CD14-positive monocyte (primary cell): ENCODE measurements around the gene DNAJB8. TPM values are rescaled to one million over a fixed set of nuclear protein-coding genes. Genes with fewer than 3 reads are reported as not detected.

Experiments
- DNase-seq, 3 donors: peaks; one replicate each; pipeline ENCODE4 v3.0.0-alpha.2; 2011 to 2022
- H2AFZ ChIP-seq: 2 replicates; pipeline ENCODE4 v1.6.0; 2012; ENCODE audit warnings: mild to moderate bottlenecking, low read depth, low read length, inconsistent platforms; ENCODE audit not compliant: insufficient read depth, poor library complexity, severe bottlenecking
- H3K27ac ChIP-seq, 2 donors: 1 replicate in 1 of 2; 2 replicates in 1 of 2; pipeline ENCODE4 v1.5.1; 2012 to 2013; ENCODE audit warnings: low read length in 2 of 2, control low read depth in 1 of 2, inconsistent platforms in 1 of 2, low read depth in 1 of 2, mild to moderate bottlenecking in 1 of 2
- H3K27me3 ChIP-seq, 2 donors: one replicate each; pipeline versions ENCODE4 v1.6.0 to v1.6.1; 2011 to 2013; ENCODE audit warnings: low read length in 2 of 2; ENCODE audit not compliant: control insufficient read depth in 2 of 2, insufficient read depth in 2 of 2
- H3K36me3 ChIP-seq, 2 donors: replicated peaks in 1 of 2; 1 replicate in 1 of 2; 2 replicates in 1 of 2; pipeline versions ENCODE4 v1.5.1 to v1.6.1; 2012 to 2013; ENCODE audit warnings: low read length in 2 of 2, control low read depth in 1 of 2, inconsistent platforms in 1 of 2, mild to moderate bottlenecking in 1 of 2; ENCODE audit not compliant: insufficient read depth in 2 of 2, control insufficient read depth in 1 of 2
- H3K4me1 ChIP-seq, 2 donors: 1 replicate in 1 of 2; 2 replicates in 1 of 2; pipeline versions ENCODE4 v1.5.1 to v1.6.1; 2012 to 2013; ENCODE audit warnings: low read length in 2 of 2, control low read depth in 1 of 2, inconsistent platforms in 1 of 2, mild to moderate bottlenecking in 1 of 2, moderate library complexity in 1 of 2; ENCODE audit not compliant: insufficient read depth in 2 of 2, control insufficient read depth in 1 of 2
- H3K4me2 ChIP-seq: replicated peaks from 2 replicates; pipeline ENCODE3; 2012; ENCODE audit warnings: low read length, moderate library complexity, mild to moderate bottlenecking; ENCODE audit not compliant: poor library complexity, severe bottlenecking; ENCODE audit errors: extremely low read depth
- H3K4me3 ChIP-seq, 3 experiments: fragments of 200-600 bp in 1 of 3; sonication (generic) in 1 of 3; replicated peaks in 1 of 3; 1 replicate in 2 of 3; 2 replicates in 1 of 3; pipeline ENCODE4 v1.5.1; 2011 to 2013; ENCODE audit warnings: low read length in 3 of 3, mild to moderate bottlenecking in 3 of 3, control low read depth in 2 of 3, low read depth in 2 of 3, inconsistent platforms in 1 of 3, moderate library complexity in 1 of 3
- H3K79me2 ChIP-seq: 2 replicates; pipeline ENCODE4 v1.6.0; 2012; ENCODE audit warnings: mild to moderate bottlenecking, control low read depth, inconsistent platforms, low read length, moderate library complexity; ENCODE audit not compliant: insufficient read depth
- H3K9ac ChIP-seq: 2 replicates; pipeline ENCODE4 v1.6.0; 2017; ENCODE audit warnings: low read length, mild to moderate bottlenecking; ENCODE audit not compliant: insufficient read depth, poor library complexity, severe bottlenecking
- H3K9me3 ChIP-seq, 2 donors: replicated peaks in 1 of 2; 1 replicate in 1 of 2; 2 replicates in 1 of 2; pipeline versions ENCODE4 v1.5.1 to v1.6.1; 2012 to 2013; ENCODE audit warnings: low read length in 2 of 2, control low read depth in 1 of 2; ENCODE audit not compliant: control insufficient read depth in 1 of 2, insufficient read depth in 1 of 2
- H4K20me1 ChIP-seq: 2 replicates; pipeline ENCODE4 v1.6.0; 2012; ENCODE audit warnings: mild to moderate bottlenecking, low read length, control low read depth, moderate library complexity; ENCODE audit not compliant: insufficient read depth
- H3K27ac Mint-ChIP-seq, 7 donors: one replicate each; pipeline ENCODE4 v1.8.0; 2020; ENCODE audit warnings: mild to moderate bottlenecking in 7 of 7, mixed read lengths in 7 of 7, moderate library complexity in 6 of 7, inconsistent platforms in 2 of 7
- H3K27me3 Mint-ChIP-seq, 3 donors: one replicate each; pipeline ENCODE4 v1.8.0; 2021 to 2022; ENCODE audit warnings: low read depth in 3 of 3, mild to moderate bottlenecking in 3 of 3, mixed read lengths in 3 of 3, moderate library complexity in 3 of 3, inconsistent platforms in 1 of 3
- H3K36me3 Mint-ChIP-seq, 2 donors: one replicate each; pipeline ENCODE4 v1.8.0; 2020; ENCODE audit warnings: mixed read lengths in 2 of 2, inconsistent platforms in 1 of 2, mild to moderate bottlenecking in 1 of 2
- H3K4me1 Mint-ChIP-seq: one replicate; pipeline ENCODE4 v1.8.0; 2020; ENCODE audit warnings: mild to moderate bottlenecking, mixed read lengths
- H3K4me3 Mint-ChIP-seq, 2 donors: one replicate each; pipeline ENCODE4 v1.8.0; 2020; ENCODE audit warnings: mild to moderate bottlenecking in 2 of 2, mixed read lengths in 2 of 2, moderate library complexity in 1 of 2
- H3K9me3 Mint-ChIP-seq, 7 donors: one replicate each; pipeline ENCODE4 v1.8.0; 2020 to 2022; ENCODE audit warnings: mixed read lengths in 7 of 7, mild to moderate bottlenecking in 6 of 7, moderate library complexity in 6 of 7, inconsistent platforms in 2 of 7
- whole genome bisulfite sequencing: methylation state at CpG from one replicate; pipeline ENCODE4 v1.1.5; 2013; ENCODE audit warnings: missing lambda C conversion rate; ENCODE audit not compliant: insufficient coverage; 5-methylcytosine and 5-hydroxymethylcytosine counted together
- intact Hi-C, 2 donors: fragments of 100-400 bp; cut with micrococcal nuclease; formaldehyde crosslinking; loops; one replicate each; pipeline versions ENCODE4 v1.15.0 to v1.15.1; 2023
- polyA plus RNA-seq, 3 donors: library from polyadenylated mRNA; depleted of rRNA in 1 of 3; unstranded in 2 of 3; stranded (reverse) in 1 of 3; fragments of 300-500 nt in 2 of 3; fragments of >200 nt in 1 of 3; fragmentation: Illumina TruSeq in 2 of 3; gene quantifications; 1 replicate in 2 of 3; 2 replicates in 1 of 3; pipeline ENCODE4 v1.2.3, GENCODE V29; 2012 to 2021
- TF ChIP-seq, protein P1 (sequence below): fragments of 200-600 bp; IDR thresholded peaks from one replicate; pipeline ENCODE4 v1.8.0; 2022; ENCODE audit warnings: antibody characterized with exemption, mild to moderate bottlenecking

Gene DNAJB8
- polyA plus RNA-seq, 3 donors: not detected

DNA sequence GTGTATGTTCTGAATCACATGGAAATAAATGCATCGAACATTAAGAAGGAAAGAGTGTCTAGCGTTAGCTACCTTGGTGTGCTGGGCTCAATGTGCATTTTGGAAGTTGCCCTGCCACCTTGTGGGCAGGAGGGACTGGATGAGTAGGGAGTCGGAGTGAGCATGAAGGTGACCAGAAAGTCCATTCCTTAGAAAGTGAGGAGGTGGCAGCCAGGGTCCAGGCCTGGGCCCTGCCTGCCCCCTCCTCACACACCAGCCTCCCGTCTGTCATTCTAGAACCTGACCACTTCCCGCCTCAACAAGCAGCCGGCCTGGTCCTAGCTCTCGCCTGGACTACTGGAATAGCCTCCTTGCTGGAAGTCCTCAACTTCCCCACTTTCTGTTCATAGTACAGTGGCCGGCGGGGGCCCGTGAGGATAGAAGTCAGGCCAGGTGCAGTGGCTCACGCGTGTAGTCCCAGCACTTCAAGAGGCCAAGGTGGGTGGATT, 36.5 kb upstream of the DNAJB8 start:
- Histone ChIP-seq H3K9me3 (no peaks in the 10 kb centered on the region), H3K4me3 (no peak overlapping the region), H3K79me2 (no peaks in the 10 kb centered on the region), H3K27ac (no peak overlapping the region), H2AFZ (no peak overlapping the region), H3K27me3 (peaks cover 0 to 7% of the 10 kb centered on the region in 2 donors), H3K4me1 (peaks cover 0 to under 1% of the 10 kb centered on the region in 2 donors), H3K4me2 (no peak overlapping the region), H3K36me3 (no peaks in the 10 kb centered on the region), H4K20me1 (no peaks in the 10 kb centered on the region), H3K9ac (no peak overlapping the region)
- H3K9me3 Mint-ChIP-seq: peaks cover 0 to 7% (median 3%) of the 10 kb centered on the region in 7 donors
- no peak overlapping the region for H3K27ac Mint-ChIP-seq
- no peaks in the 10 kb centered on the region for H3K36me3 Mint-ChIP-seq
- 93% methylated on average over 9 of the region's 12 CpGs for WGBS
- intact Hi-C loops: no loop called here
- TF ChIP-seq, protein P1, sequence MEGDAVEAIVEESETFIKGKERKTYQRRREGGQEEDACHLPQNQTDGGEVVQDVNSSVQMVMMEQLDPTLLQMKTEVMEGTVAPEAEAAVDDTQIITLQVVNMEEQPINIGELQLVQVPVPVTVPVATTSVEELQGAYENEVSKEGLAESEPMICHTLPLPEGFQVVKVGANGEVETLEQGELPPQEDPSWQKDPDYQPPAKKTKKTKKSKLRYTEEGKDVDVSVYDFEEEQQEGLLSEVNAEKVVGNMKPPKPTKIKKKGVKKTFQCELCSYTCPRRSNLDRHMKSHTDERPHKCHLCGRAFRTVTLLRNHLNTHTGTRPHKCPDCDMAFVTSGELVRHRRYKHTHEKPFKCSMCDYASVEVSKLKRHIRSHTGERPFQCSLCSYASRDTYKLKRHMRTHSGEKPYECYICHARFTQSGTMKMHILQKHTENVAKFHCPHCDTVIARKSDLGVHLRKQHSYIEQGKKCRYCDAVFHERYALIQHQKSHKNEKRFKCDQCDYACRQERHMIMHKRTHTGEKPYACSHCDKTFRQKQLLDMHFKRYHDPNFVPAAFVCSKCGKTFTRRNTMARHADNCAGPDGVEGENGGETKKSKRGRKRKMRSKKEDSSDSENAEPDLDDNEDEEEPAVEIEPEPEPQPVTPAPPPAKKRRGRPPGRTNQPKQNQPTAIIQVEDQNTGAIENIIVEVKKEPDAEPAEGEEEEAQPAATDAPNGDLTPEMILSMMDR: no peak
- peaks cover 8 to 25% (median 12%) of the 10 kb centered on the region in 3 donors for H3K27me3 Mint-ChIP-seq
- peaks cover 3% of the 10 kb centered on the region for H3K4me1 Mint-ChIP-seq
- no peak overlapping the region for H3K4me3 Mint-ChIP-seq
- DNase-seq: no peak

DNA sequence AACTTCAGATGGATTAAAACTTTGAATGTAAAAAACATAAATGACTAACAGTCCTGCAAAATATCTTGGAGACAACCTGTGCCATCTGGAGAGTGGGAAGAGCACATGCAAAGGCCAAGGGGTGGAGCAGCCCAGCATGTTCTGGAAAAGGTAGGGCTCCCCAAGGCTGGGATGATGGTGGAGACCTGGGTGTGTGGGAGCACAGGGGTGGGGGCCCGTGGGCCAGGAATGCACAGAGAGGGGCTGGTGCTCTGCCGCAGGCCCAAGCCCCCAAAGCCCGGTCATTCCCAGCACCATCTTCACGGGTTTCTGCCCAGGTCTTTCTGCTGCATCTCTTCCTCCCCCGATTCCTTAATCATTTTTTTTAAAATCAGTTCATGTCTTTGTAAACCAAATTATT, 36.0 kb upstream of the DNAJB8 start:
- Mint-ChIP-seq H3K4me3 (no peak overlapping the region), H3K27ac (no peak overlapping the region), H3K27me3 (peaks cover 8 to 25% (median 13%) of the 10 kb centered on the region in 3 donors), H3K9me3 (peaks cover 0 to 8% (median 3%) of the 10 kb centered on the region in 7 donors), H3K4me1 (peaks cover 3% of the 10 kb centered on the region), H3K36me3 (no peaks in the 10 kb centered on the region)
- WGBS: 96% methylated on average over 4 of the region's 5 CpGs
- H3K4me3 ChIP-seq: no peak overlapping the region
- H3K4me2 ChIP-seq: no peak overlapping the region
- no peaks in the 10 kb centered on the region for H3K79me2 ChIP-seq
- no peak overlapping the region for H3K27ac ChIP-seq
- H4K20me1 ChIP-seq: no peaks in the 10 kb centered on the region
- TF ChIP-seq, protein P1: no peak
- H3K36me3 ChIP-seq: no peaks in the 10 kb centered on the region
- no peak overlapping the region for H3K9ac ChIP-seq
- H3K9me3 ChIP-seq: no peaks in the 10 kb centered on the region
- intact Hi-C loops: no loop called here
- DNase-seq: no peak
- H3K27me3 ChIP-seq: peaks cover 0 to 10% of the 10 kb centered on the region in 2 donors
- peaks cover 0 to 4% of the 10 kb centered on the region in 2 donors for H3K4me1 ChIP-seq
- H2AFZ ChIP-seq: no peak overlapping the region
